ENCODE measurements around the gene TEDC1.
A peak's percentile ranks its signal among the peaks of the same experiment; 100 is the strongest.

The TEDC1 gene

DNA sequence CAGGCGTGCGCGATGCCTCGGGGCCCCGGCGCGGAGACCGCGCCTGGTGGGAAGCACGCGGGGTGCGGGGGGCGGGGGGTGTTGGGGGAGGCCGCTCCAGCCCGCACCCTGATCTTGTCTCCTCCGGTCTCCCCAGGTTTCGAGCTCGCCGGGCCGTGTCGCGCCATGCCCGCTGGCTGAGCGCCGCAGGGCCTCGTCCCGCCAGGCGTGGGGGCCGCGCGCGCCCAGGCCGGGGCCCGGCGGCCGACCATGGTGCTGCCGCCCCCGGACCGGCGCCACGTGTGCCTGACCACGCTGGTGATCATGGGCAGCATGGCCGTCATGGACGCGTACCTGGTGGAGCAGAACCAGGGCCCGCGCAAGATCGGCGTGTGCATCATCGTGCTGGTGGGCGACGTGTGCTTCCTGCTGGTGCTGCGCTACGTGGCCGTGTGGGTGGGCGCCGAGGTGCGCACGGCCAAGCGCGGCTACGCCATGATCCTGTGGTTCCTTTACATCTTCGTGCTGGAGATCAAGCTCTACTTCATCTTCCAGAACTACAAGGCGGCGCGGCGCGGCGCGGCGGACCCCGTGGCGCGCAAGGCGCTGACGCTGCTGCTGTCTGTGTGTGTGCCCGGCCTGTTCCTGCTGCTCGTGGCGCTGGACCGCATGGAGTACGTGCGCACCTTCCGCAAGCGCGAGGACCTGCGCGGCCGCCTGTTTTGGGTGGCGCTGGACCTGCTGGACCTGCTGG, 37.7 kb downstream of the TEDC1 start:
- Histone ChIP-seq H3K9me3 (ENCODE audit: control insufficient read depth, insufficient read depth, low read length) (no peaks in the 10 kb centered on the region), H3K36me3 (ENCODE audit: control insufficient read depth, low read length) (no peaks in the 10 kb centered on the region), H3K27ac (ENCODE audit: low read depth, low read length) (no peak overlapping the region), H3K4me2 (ENCODE audit: low read length) (peak overlapping the region; percentile 85), H3K27me3 (ENCODE audit: control insufficient read depth, low read length) (peaks cover 53% of the 10 kb centered on the region), H3K4me1 (ENCODE audit: control insufficient read depth, low read length) (peaks cover 46% of the 10 kb centered on the region), H3K4me3 (ENCODE audit: low read length) (peak overlapping the region; percentile 70), H4K20me1 (ENCODE audit: control insufficient read depth, insufficient read depth, low read depth, low read length) (no peaks in the 10 kb centered on the region), H3K79me2 (ENCODE audit: control insufficient read depth, low read length) (no peaks in the 10 kb centered on the region), H3F3A (ENCODE audit: control insufficient read depth, insufficient read depth) (peaks cover 6% of the 10 kb centered on the region; the same call in 1 of the 2 replicates), H3K9me2 (replicated peaks; ENCODE audit: control insufficient read depth, low read length) (no peaks in the 10 kb centered on the region)
- no peak for TF ChIP-seq EZH2phosphoT487 (IDR thresholded peaks at IDR 0.05; ENCODE audit: borderline replicate concordance, low read length)
- TF ChIP-seq, protein P1, sequence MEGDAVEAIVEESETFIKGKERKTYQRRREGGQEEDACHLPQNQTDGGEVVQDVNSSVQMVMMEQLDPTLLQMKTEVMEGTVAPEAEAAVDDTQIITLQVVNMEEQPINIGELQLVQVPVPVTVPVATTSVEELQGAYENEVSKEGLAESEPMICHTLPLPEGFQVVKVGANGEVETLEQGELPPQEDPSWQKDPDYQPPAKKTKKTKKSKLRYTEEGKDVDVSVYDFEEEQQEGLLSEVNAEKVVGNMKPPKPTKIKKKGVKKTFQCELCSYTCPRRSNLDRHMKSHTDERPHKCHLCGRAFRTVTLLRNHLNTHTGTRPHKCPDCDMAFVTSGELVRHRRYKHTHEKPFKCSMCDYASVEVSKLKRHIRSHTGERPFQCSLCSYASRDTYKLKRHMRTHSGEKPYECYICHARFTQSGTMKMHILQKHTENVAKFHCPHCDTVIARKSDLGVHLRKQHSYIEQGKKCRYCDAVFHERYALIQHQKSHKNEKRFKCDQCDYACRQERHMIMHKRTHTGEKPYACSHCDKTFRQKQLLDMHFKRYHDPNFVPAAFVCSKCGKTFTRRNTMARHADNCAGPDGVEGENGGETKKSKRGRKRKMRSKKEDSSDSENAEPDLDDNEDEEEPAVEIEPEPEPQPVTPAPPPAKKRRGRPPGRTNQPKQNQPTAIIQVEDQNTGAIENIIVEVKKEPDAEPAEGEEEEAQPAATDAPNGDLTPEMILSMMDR (IDR thresholded peaks at IDR 0.05; ENCODE audit: low read depth, low read length, poor library complexity, severe bottlenecking): no peak

DNA sequence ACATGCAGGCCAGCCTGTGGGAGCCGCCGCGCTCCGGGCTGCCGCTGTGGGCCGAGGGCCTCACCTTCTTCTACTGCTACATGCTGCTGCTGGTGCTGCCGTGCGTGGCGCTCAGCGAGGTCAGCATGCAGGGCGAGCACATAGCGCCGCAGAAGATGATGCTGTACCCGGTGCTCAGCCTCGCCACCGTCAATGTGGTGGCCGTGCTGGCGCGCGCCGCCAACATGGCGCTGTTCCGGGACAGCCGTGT, 38.2 kb downstream of the TEDC1 start:
- no peaks in the 10 kb centered on the region for H3K9me2 ChIP-seq (replicated peaks; ENCODE audit: control insufficient read depth, low read length)
- H3K36me3 ChIP-seq (ENCODE audit: control insufficient read depth, low read length): no peaks in the 10 kb centered on the region
- no peaks in the 10 kb centered on the region for H3K79me2 ChIP-seq (ENCODE audit: control insufficient read depth, low read length)
- peaks cover 46% of the 10 kb centered on the region for H3K4me1 ChIP-seq (ENCODE audit: control insufficient read depth, low read length)
- H3K27me3 ChIP-seq (ENCODE audit: control insufficient read depth, low read length): peaks cover 52% of the 10 kb centered on the region
- H3K4me3 ChIP-seq (ENCODE audit: low read length): peak overlapping the region; percentile 70
- TF ChIP-seq, protein P1 (IDR thresholded peaks at IDR 0.05; ENCODE audit: low read depth, low read length, poor library complexity, severe bottlenecking): no peak
- no peak for TF ChIP-seq EZH2phosphoT487 (IDR thresholded peaks at IDR 0.05; ENCODE audit: borderline replicate concordance, low read length)
- peak overlapping the region; percentile 85 for H3K4me2 ChIP-seq (ENCODE audit: low read length)
- peaks cover 4% of the 10 kb centered on the region; the same call in 1 of the 2 replicates for H3F3A ChIP-seq (ENCODE audit: control insufficient read depth, insufficient read depth)
- H4K20me1 ChIP-seq (ENCODE audit: control insufficient read depth, insufficient read depth, low read depth, low read length): no peaks in the 10 kb centered on the region
- no peak overlapping the region for H3K27ac ChIP-seq (ENCODE audit: low read depth, low read length)
- no peaks in the 10 kb centered on the region for H3K9me3 ChIP-seq (ENCODE audit: control insufficient read depth, insufficient read depth, low read length)

DNA sequence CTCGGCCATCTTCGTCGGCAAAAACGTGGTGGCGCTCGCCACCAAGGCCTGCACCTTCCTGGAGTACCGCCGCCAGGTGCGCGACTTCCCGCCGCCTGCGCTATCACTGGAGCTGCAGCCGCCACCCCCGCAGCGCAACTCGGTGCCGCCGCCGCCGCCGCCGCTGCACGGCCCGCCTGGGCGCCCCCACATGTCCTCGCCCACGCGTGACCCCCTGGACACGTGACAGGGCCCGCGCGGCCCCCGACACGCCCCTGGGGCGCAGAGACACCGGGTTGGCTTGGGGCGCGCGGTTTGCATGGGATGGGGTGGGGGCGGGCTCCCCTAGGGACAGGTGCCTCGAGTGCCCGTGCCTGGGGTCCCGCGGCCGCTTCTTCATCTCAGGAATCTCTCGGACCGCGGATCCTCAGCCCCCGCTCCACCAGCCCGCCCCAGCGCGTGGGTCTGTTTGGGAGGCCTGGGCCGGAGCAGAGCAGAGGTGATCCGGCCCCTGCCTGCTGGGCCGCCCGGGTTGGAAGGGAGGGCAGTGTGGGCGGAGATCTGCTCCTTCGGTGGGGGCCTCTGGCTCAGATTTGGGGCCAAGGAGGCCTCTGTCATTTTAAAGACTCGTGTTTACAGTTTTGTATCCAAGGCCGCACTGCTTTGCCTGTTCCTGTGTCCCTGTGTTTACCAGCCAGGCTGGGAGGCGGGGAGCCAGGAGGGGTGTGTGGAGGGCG, 38.7 kb downstream of the TEDC1 start:
- H3K4me3 ChIP-seq (ENCODE audit: low read length): peak overlapping the region; percentile 70
- peak overlapping the region; percentile 85 for H3K4me2 ChIP-seq (ENCODE audit: low read length)

More for the DNA sequence above, 38.7 kb downstream of the TEDC1 start:
- H3K27ac ChIP-seq (ENCODE audit: low read depth, low read length): no peak overlapping the region
- H3K79me2 ChIP-seq (ENCODE audit: control insufficient read depth, low read length): no peaks in the 10 kb centered on the region
- no peaks in the 10 kb centered on the region for H3K9me3 ChIP-seq (ENCODE audit: control insufficient read depth, insufficient read depth, low read length)
- H3K27me3 ChIP-seq (ENCODE audit: control insufficient read depth, low read length): peaks cover 47% of the 10 kb centered on the region
- H3K9me2 ChIP-seq (replicated peaks; ENCODE audit: control insufficient read depth, low read length): no peaks in the 10 kb centered on the region
- H3K4me1 ChIP-seq (ENCODE audit: control insufficient read depth, low read length): peaks cover 46% of the 10 kb centered on the region
- no peaks in the 10 kb centered on the region for H4K20me1 ChIP-seq (ENCODE audit: control insufficient read depth, insufficient read depth, low read depth, low read length)
- TF ChIP-seq EZH2phosphoT487 (IDR thresholded peaks at IDR 0.05; ENCODE audit: borderline replicate concordance, low read length): no peak
- TF ChIP-seq, protein P1 (IDR thresholded peaks at IDR 0.05; ENCODE audit: low read depth, low read length, poor library complexity, severe bottlenecking): no peak
- H3K36me3 ChIP-seq (ENCODE audit: control insufficient read depth, low read length): no peaks in the 10 kb centered on the region
- no peaks in the 10 kb centered on the region for H3F3A ChIP-seq (ENCODE audit: control insufficient read depth, insufficient read depth)
